ENCODE data around the gene GBGT1. TPM values are rescaled to one million over a fixed set of nuclear protein-coding genes. Genes with fewer than 3 reads are reported as not detected.

The GBGT1 gene
- total and polyA plus RNA-seq, 2 donors (not counting 1 experiment from before 2014, with no cell fraction given), result 19.6 to 52.7 TPM

DNA sequence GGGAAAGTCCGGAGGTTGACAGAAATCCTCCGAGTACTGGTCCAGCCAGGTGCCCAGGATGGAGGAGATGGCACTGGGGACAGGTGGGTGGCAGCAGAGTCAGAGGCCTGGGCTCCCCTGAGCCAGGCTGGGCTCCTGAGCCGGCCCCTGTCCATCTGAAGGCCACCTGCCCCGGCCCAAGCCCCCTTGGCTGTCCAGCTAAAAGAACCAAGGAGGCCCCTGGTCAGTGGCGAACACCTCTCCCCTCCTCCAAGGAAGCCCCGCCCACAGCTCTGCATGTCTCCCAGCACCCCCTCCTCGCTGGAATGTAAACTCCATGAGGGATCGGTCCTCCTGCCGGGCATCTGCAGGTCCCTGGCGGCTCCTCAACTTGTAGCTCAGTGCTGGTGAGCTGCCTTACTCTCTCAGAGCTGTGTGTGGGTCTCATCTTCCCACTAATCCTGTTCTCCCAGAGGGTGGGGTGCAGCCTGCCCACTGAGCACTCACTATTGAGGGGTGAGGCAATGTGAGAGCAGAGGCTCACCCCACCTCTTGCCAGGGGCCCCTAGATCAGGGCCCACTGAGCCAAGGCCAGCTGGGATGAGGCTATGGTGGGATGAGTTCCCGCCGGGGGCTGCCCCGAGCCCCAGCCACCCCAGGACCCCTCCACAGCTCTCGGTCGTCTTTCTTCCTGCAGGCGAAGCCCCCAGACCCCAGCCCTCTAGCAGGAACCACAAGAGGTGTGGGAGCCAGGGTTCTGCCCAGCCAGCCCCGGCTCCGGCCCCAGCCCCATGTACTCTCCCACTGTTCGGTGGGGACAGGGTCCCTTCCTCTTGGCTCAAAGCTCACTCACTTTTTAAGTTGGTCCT lies 54.7 kb downstream of the GBGT1 start:
- intact Hi-C loops (cut with micrococcal nuclease), result no loop called here
- H3K36me3 ChIP-seq (replicated peaks in 1 of 2; ENCODE audit: control extremely low read depth in 1 of 2, control insufficient read depth in 1 of 2, extremely low read depth in 1 of 2, insufficient read depth in 2 of 2, low read length in 1 of 2), result peaks cover 0 to 52% of the 10 kb centered on the region in 2 experiments
- H3K4me3 Mint-ChIP-seq, result no peak overlapping the region

More for the DNA sequence above, 54.7 kb downstream of the GBGT1 start:
- no peak for DNase-seq
- Histone ChIP-seq H2AFZ (ENCODE audit: insufficient read depth, low read depth, low read length, poor library complexity, severe bottlenecking) (no peak overlapping the region), H3K9me3 (ENCODE audit: control extremely low read depth in 1 of 3, control insufficient read depth in 2 of 3, insufficient read depth in 1 of 3, low read length in 2 of 3) (peaks cover 0 to 5% (median 0%) of the 10 kb centered on the region in 3 donors), H3K9ac (ENCODE audit: low read length) (no peak overlapping the region), H3K27ac (ENCODE audit: low read length in 2 of 2) (no peak overlapping the region), H3K4me1 (ENCODE audit: control insufficient read depth in 2 of 2, insufficient read depth in 2 of 2, low read length in 2 of 2) (peaks cover 23 to 25% of the 10 kb centered on the region in 2 donors), H4K20me1 (ENCODE audit: control insufficient read depth, insufficient read depth, low read length, poor library complexity, severe bottlenecking) (peaks cover 15% of the 10 kb centered on the region), H3K79me2 (ENCODE audit: control insufficient read depth, insufficient read depth, low read length) (peaks cover 24% of the 10 kb centered on the region), H3K4me2 (replicated peaks; ENCODE audit: low read depth, low read length, poor library complexity, severe bottlenecking) (no peak overlapping the region), H3K4me3 (ENCODE audit: control extremely low read depth in 1 of 5, extremely low read depth in 1 of 5, insufficient read depth in 1 of 5, low read depth in 2 of 5, low read length in 4 of 5) (no peak overlapping the region), H3K27me3 (replicated peaks in 1 of 4; ENCODE audit: control extremely low read depth in 1 of 4, control insufficient read depth in 3 of 4, insufficient read depth in 4 of 4, low read length in 3 of 4) (no peaks in the 10 kb centered on the region)
- ChIA-PET POLR2A (interaction anchor here (0.7 to 1.2 kb wide), 3 partner anchors 8 to 25 kb away, joined by 3 read pairs; no protein-coding TSS in a partner anchor), CTCF (interaction anchor here (1.4 to 26.5 kb wide), 3 partner anchors 14 to 70 kb away, joined by 3 to 599 read pairs (median 3); no protein-coding TSS in a partner anchor)
- no peak for ATAC-seq (ENCODE audit: low read depth)
- TF ChIP-seq, protein P1, sequence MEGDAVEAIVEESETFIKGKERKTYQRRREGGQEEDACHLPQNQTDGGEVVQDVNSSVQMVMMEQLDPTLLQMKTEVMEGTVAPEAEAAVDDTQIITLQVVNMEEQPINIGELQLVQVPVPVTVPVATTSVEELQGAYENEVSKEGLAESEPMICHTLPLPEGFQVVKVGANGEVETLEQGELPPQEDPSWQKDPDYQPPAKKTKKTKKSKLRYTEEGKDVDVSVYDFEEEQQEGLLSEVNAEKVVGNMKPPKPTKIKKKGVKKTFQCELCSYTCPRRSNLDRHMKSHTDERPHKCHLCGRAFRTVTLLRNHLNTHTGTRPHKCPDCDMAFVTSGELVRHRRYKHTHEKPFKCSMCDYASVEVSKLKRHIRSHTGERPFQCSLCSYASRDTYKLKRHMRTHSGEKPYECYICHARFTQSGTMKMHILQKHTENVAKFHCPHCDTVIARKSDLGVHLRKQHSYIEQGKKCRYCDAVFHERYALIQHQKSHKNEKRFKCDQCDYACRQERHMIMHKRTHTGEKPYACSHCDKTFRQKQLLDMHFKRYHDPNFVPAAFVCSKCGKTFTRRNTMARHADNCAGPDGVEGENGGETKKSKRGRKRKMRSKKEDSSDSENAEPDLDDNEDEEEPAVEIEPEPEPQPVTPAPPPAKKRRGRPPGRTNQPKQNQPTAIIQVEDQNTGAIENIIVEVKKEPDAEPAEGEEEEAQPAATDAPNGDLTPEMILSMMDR (IDR thresholded peaks at IDR 0.05), result no peak
- no peak for TF ChIP-seq EZH2 (IDR thresholded peaks at IDR 0.05; ENCODE audit: borderline replicate concordance, insufficient read depth, low read depth, low read length, poor library complexity, severe bottlenecking)
- H3K27me3 Mint-ChIP-seq, result no peaks in the 10 kb centered on the region
- no peaks in the 10 kb centered on the region for H3K9me3 Mint-ChIP-seq (ENCODE audit: insufficient read depth)
- H3K4me1 Mint-ChIP-seq, result peaks cover 21% of the 10 kb centered on the region
- no peak overlapping the region for H3K27ac Mint-ChIP-seq
- 98% methylated on average over 19 of the region's 19 CpGs for WGBS (ENCODE audit: insufficient coverage)

Measured in B cell (primary cell).